Keratinocyte (primary cell): ENCODE results near the gene IGFBP6. TPM values are rescaled to one million over a fixed set of nuclear protein-coding genes. Genes with fewer than 3 reads are reported as not detected.

ENCODE experiments used
- DNase-seq: peaks from one replicate; pipeline ENCODE4 v3.0.0-alpha.2; 2011; ENCODE audit warnings: low read depth, missing footprints, low spot score
- FAIRE-seq: peaks from 2 replicates; lab custom pipeline; 2011; peaks lifted over from hg19 to GRCh38; lab: Jason Lieb, UNC
- H2AFZ ChIP-seq: 2 replicates; pipeline ENCODE4 v1.6.0; 2012; ENCODE audit warnings: low read length, control low read depth, inconsistent platforms; ENCODE audit not compliant: control insufficient read depth
- H3K27ac ChIP-seq: 2 replicates; pipeline ENCODE4 v1.5.1; 2011; ENCODE audit warnings: low read length; ENCODE audit not compliant: control insufficient read depth, insufficient read depth
- H3K27me3 ChIP-seq: 3 replicates; pipeline ENCODE4 v1.6.0; 2011; ENCODE audit warnings: low read length; ENCODE audit not compliant: control insufficient read depth, insufficient read depth; ENCODE audit errors: extremely low read depth
- H3K36me3 ChIP-seq, 2 experiments: 2 replicates in 1 of 2; 3 replicates in 1 of 2; pipeline ENCODE4 v1.5.1; 2011; ENCODE audit warnings: low read length in 2 of 2, mild to moderate bottlenecking in 1 of 2; ENCODE audit not compliant: control insufficient read depth in 2 of 2, insufficient read depth in 2 of 2; ENCODE audit errors: extremely low read depth in 1 of 2
- H3K4me1 ChIP-seq: 3 replicates; pipeline ENCODE4 v1.5.1; 2011; ENCODE audit warnings: low read length; ENCODE audit not compliant: control insufficient read depth, insufficient read depth; ENCODE audit errors: extremely low read depth
- H3K4me2 ChIP-seq: 3 replicates; pipeline ENCODE4 v1.6.0; 2011; ENCODE audit warnings: low read depth, low read length; ENCODE audit not compliant: control insufficient read depth, insufficient read depth; ENCODE audit errors: extremely low read depth
- H3K4me3 ChIP-seq, 3 experiments: fragments of 200-600 bp in 1 of 3; sonication (generic) in 1 of 3; 2 replicates in 2 of 3; 3 replicates in 1 of 3; pipeline ENCODE4 v1.5.1; 2011 to 2016; ENCODE audit warnings: low read length in 3 of 3, mild to moderate bottlenecking in 3 of 3, control low read depth in 2 of 3, inconsistent platforms in 1 of 3, low read depth in 1 of 3, mixed read lengths in 1 of 3, mixed run types in 1 of 3, moderate library complexity in 1 of 3; ENCODE audit not compliant: control insufficient read depth in 2 of 3, insufficient read depth in 2 of 3; ENCODE audit errors: extremely low read depth in 1 of 3
- H3K79me2 ChIP-seq: 2 replicates; pipeline ENCODE4 v1.6.0; 2012; ENCODE audit warnings: low read length; ENCODE audit not compliant: control insufficient read depth, insufficient read depth
- H3K9ac ChIP-seq: 3 replicates; pipeline ENCODE4 v1.6.0; 2011; ENCODE audit warnings: low read length; ENCODE audit not compliant: control insufficient read depth, insufficient read depth; ENCODE audit errors: extremely low read depth
- H3K9me1 ChIP-seq: 3 replicates; pipeline ENCODE4 v1.6.0; 2011; ENCODE audit warnings: low read length; ENCODE audit not compliant: control insufficient read depth, insufficient read depth; ENCODE audit errors: extremely low read depth
- H3K9me3 ChIP-seq: 2 replicates; pipeline ENCODE4 v1.5.1; 2012; ENCODE audit warnings: low read depth, low read length; ENCODE audit not compliant: control insufficient read depth
- H4K20me1 ChIP-seq: 3 replicates; pipeline ENCODE4 v1.6.0; 2011; ENCODE audit warnings: low read length; ENCODE audit not compliant: control insufficient read depth, insufficient read depth; ENCODE audit errors: extremely low read depth
- EZH2 ChIP-seq: IDR thresholded peaks from one replicate; pipeline ENCODE4 v1.6.1; 2012; ENCODE audit warnings: inconsistent platforms, mild to moderate bottlenecking, low read length, moderate library complexity
- dilution Hi-C: fragments of 300-500 bp; cut with MboI; formaldehyde crosslinking; loops from one replicate; pipeline ENCODE4 v1.7.0; 2020; ENCODE audit warnings: low sequenced_read_pairs; ENCODE audit not compliant: extremely low pct_ligation_motif_present
- polyA plus RNA-seq, 5 experiments: library from polyadenylated mRNA; depleted of rRNA in 3 of 5; stranded (reverse) in 3 of 5; stranded (forward) in 1 of 5; unstranded in 1 of 5; fragments of >200 nt; gene quantifications; 1 replicate in 1 of 5; 2 replicates in 3 of 5; 3 replicates in 1 of 5; pipeline versions ENCODE4 v1.2.1 to v1.2.3, GENCODE V29; 2011 to 2012; ENCODE audit warnings: missing spikeins in 2 of 5, low read depth in 1 of 5, low replicate concordance in 1 of 5
- TF ChIP-seq, protein P1 (sequence below), 3 experiments: IDR thresholded peaks in 1 of 3; conservative IDR thresholded peaks in 1 of 3; optimal IDR thresholded peaks in 1 of 3; 2 replicates in 2 of 3; 3 replicates in 1 of 3; pipeline versions ENCODE3 to v1.5.1; 2011; ENCODE audit warnings: low read length in 3 of 3, mild to moderate bottlenecking in 3 of 3, moderate library complexity in 2 of 3, control low read depth in 1 of 3, inconsistent platforms in 1 of 3; ENCODE audit not compliant: insufficient read depth in 2 of 3; ENCODE audit errors: extremely low read depth in 1 of 3

IGFBP6 gene
- polyA plus RNA-seq, 1 donor (not counting 4 experiments of a cell fraction or from before 2014, with no cell fraction given) = 30.1 TPM

DNA sequence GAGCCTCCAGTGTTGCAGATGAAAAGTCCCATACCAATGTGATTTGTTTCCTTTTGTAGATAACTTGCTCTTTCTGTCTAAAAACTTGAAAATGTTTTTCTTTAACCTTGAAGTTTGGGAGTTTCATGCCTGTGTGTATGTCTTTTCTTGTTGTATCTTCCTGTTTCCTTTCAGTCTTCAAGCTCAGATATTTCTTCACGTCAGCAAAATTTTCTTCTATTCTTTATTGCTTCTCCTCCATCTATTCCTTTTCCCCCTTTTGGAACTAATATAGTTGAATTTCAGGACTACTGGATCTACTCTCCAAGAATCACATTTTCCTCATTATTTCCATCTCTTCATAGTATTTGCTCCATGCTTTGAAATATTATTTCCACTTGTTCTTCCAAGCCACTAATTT, 29.7 kb downstream of the IGFBP6 start:
- no peak for TF ChIP-seq EZH2
- TF ChIP-seq, protein P1, sequence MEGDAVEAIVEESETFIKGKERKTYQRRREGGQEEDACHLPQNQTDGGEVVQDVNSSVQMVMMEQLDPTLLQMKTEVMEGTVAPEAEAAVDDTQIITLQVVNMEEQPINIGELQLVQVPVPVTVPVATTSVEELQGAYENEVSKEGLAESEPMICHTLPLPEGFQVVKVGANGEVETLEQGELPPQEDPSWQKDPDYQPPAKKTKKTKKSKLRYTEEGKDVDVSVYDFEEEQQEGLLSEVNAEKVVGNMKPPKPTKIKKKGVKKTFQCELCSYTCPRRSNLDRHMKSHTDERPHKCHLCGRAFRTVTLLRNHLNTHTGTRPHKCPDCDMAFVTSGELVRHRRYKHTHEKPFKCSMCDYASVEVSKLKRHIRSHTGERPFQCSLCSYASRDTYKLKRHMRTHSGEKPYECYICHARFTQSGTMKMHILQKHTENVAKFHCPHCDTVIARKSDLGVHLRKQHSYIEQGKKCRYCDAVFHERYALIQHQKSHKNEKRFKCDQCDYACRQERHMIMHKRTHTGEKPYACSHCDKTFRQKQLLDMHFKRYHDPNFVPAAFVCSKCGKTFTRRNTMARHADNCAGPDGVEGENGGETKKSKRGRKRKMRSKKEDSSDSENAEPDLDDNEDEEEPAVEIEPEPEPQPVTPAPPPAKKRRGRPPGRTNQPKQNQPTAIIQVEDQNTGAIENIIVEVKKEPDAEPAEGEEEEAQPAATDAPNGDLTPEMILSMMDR (optimal IDR thresholded peaks at IDR 0.05 in 1 of 3, IDR thresholded peaks at IDR 0.05 in 1 of 3, conservative IDR thresholded peaks at IDR 0.05 in 1 of 3; ENCODE audit: extremely low read depth in 1 of 3, insufficient read depth in 2 of 3, low read length in 3 of 3) = no peak

DNA sequence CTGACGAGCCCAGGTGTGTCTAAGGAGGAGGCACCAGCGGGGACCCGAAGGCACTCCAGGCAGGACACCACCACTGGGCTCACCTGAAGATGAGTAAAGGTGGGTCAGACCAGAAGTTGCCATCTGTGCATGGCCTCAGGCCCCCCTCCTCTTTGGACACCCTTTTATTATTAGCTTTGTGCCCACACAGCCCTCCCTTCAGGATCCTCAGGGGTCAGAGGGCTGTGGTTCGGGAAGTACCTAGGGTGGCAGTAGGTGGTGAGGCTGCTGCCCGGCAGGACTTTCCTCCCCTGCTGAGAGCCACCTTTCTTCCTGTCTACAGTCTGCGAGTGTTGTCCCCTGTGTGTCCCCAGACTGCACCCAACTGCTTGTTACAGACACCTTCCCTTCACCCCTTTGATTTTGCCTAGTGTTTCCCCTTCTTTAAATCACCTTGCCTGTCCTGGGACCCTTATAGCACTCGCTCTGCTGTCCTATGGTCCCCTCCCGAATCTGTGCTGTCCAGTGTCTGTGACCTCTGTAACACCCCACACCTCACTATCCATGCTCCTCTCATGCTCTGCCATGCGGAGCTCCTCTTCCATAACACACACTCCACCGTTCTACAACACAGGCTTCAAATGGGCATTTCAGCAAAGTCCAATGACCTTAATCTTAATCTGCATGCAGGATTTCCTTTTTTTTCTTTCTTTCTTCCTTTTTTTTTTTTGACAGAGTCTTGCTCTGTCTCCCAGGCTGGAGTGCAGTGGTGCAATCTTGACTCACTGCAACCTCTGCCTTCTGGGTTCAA, 31.5 kb downstream of the IGFBP6 start:
- H3K9me1 ChIP-seq = no peaks in the 10 kb centered on the region
- no peaks in the 10 kb centered on the region for H3K4me1 ChIP-seq
- DNase-seq = no peak
- no peak overlapping the region for H3K27ac ChIP-seq
- no peaks in the 10 kb centered on the region for H3K79me2 ChIP-seq
- no peaks in the 10 kb centered on the region for H3K36me3 ChIP-seq
- no peak overlapping the region for H3K4me3 ChIP-seq
- H3K4me2 ChIP-seq = no peak overlapping the region
- H2AFZ ChIP-seq = no peak overlapping the region
- H3K27me3 ChIP-seq = no peaks in the 10 kb centered on the region
- no peak overlapping the region for H3K9ac ChIP-seq
- no peak for FAIRE-seq
- no peaks in the 10 kb centered on the region for H3K9me3 ChIP-seq
- H4K20me1 ChIP-seq = no peaks in the 10 kb centered on the region
- dilution Hi-C loops = no loop called here
- TF ChIP-seq, protein P1 (optimal IDR thresholded peaks at IDR 0.05 in 1 of 3, IDR thresholded peaks at IDR 0.05 in 1 of 3, conservative IDR thresholded peaks at IDR 0.05 in 1 of 3; ENCODE audit: extremely low read depth in 1 of 3, insufficient read depth in 2 of 3, low read length in 3 of 3) = no peak
- no peak for TF ChIP-seq EZH2

More for the DNA sequence above, 29.7 kb downstream of the IGFBP6 start:
- Histone ChIP-seq H2AFZ (no peak overlapping the region), H3K4me3 (no peak overlapping the region), H3K4me2 (no peak overlapping the region), H3K36me3 (no peaks in the 10 kb centered on the region), H3K4me1 (peaks cover 6% of the 10 kb centered on the region), H3K9ac (no peak overlapping the region), H3K27ac (no peak overlapping the region), H3K27me3 (no peaks in the 10 kb centered on the region), H3K9me1 (peaks cover 2% of the 10 kb centered on the region), H3K79me2 (no peaks in the 10 kb centered on the region), H3K9me3 (no peaks in the 10 kb centered on the region), H4K20me1 (no peaks in the 10 kb centered on the region)
- dilution Hi-C loops = no loop called here
- DNase-seq (no peak), FAIRE-seq (no peak)
